Measurements from ENCODE around the gene WDR1.

The WDR1 gene

GRCh38 chr4:10056334-10057022, 60.1 kb downstream of the WDR1 start:
- no peaks in the 10 kb centered on the region for H3F3A ChIP-seq (ENCODE audit: insufficient read depth)
- H2AFZ ChIP-seq (ENCODE audit: low read depth, low read length, severe bottlenecking), result no peak overlapping the region
- H3K79me2 ChIP-seq (ENCODE audit: insufficient read depth, low read length), result no peaks in the 10 kb centered on the region
- no peak overlapping the region for H3K4me3 ChIP-seq (ENCODE audit: insufficient read depth, low read length, poor library complexity, severe bottlenecking)
- no peak for TF ChIP-seq CTCF (IDR thresholded peaks at IDR 0.05; ENCODE audit: insufficient read depth, low read length, poor library complexity, severe bottlenecking)
- H3K9me2 ChIP-seq (replicated peaks; ENCODE audit: insufficient read depth, low read length), result no peaks in the 10 kb centered on the region
- no peak overlapping the region for H3K4me2 ChIP-seq (ENCODE audit: low read depth, low read length, poor library complexity, severe bottlenecking)
- no peak overlapping the region for H3K9ac ChIP-seq (ENCODE audit: low read length)
- H3K27ac ChIP-seq (ENCODE audit: low read depth, low read length), result no peak overlapping the region
- H3K36me3 ChIP-seq (ENCODE audit: low read length), result no peaks in the 10 kb centered on the region
- no peaks in the 10 kb centered on the region for H3K27me3 ChIP-seq (ENCODE audit: low read length)
- H3K9me3 ChIP-seq (ENCODE audit: insufficient read depth, low read length), result no peaks in the 10 kb centered on the region
- H4K20me1 ChIP-seq (ENCODE audit: low read depth, low read length), result no peaks in the 10 kb centered on the region

- no peaks in the 10 kb centered on the region for H3K27me3 ChIP-seq (ENCODE audit: low read length)
- no peaks in the 10 kb centered on the region for H3K36me3 ChIP-seq (ENCODE audit: low read length)
- no peaks in the 10 kb centered on the region for H4K20me1 ChIP-seq (ENCODE audit: low read depth, low read length)
- H2AFZ ChIP-seq (ENCODE audit: low read depth, low read length, severe bottlenecking), result no peak overlapping the region
- H3K4me3 ChIP-seq (ENCODE audit: insufficient read depth, low read length, poor library complexity, severe bottlenecking), result no peak overlapping the region
- H3K9me3 ChIP-seq (ENCODE audit: insufficient read depth, low read length), result no peaks in the 10 kb centered on the region
- H3K9me2 ChIP-seq (replicated peaks; ENCODE audit: insufficient read depth, low read length), result no peaks in the 10 kb centered on the region
- H3K4me2 ChIP-seq (ENCODE audit: low read depth, low read length, poor library complexity, severe bottlenecking), result no peak overlapping the region
- no peak for TF ChIP-seq EZH2phosphoT487 (conservative IDR thresholded peaks at IDR 0.05; ENCODE audit: low read length)
- no peak for TF ChIP-seq CTCF (IDR thresholded peaks at IDR 0.05; ENCODE audit: insufficient read depth, low read length, poor library complexity, severe bottlenecking)
- no peak overlapping the region for H3K9ac ChIP-seq (ENCODE audit: low read length)
- no peak overlapping the region for H3K27ac ChIP-seq (ENCODE audit: low read depth, low read length)
- no peaks in the 10 kb centered on the region for H3K79me2 ChIP-seq (ENCODE audit: insufficient read depth, low read length)
- H3F3A ChIP-seq (ENCODE audit: insufficient read depth), result no peaks in the 10 kb centered on the region
Observed at GRCh38 chr4:10055871-10056270, 60.7 kb downstream of the WDR1 start.

- no peaks in the 10 kb centered on the region for H3K9me2 ChIP-seq (replicated peaks; ENCODE audit: insufficient read depth, low read length)
- no peaks in the 10 kb centered on the region for H3F3A ChIP-seq (ENCODE audit: insufficient read depth)
- no peak overlapping the region for H3K9ac ChIP-seq (ENCODE audit: low read length)
- TF ChIP-seq EZH2phosphoT487 (conservative IDR thresholded peaks at IDR 0.05; ENCODE audit: low read length) (no peak), CTCF (IDR thresholded peaks at IDR 0.05; ENCODE audit: insufficient read depth, low read length, poor library complexity, severe bottlenecking) (no peak)
- no peaks in the 10 kb centered on the region for H3K36me3 ChIP-seq (ENCODE audit: low read length)
- H3K79me2 ChIP-seq (ENCODE audit: insufficient read depth, low read length), result no peaks in the 10 kb centered on the region
- H3K27me3 ChIP-seq (ENCODE audit: low read length), result no peaks in the 10 kb centered on the region
- no peak overlapping the region for H3K4me2 ChIP-seq (ENCODE audit: low read depth, low read length, poor library complexity, severe bottlenecking)
- H3K4me3 ChIP-seq (ENCODE audit: insufficient read depth, low read length, poor library complexity, severe bottlenecking), result no peak overlapping the region
- no peaks in the 10 kb centered on the region for H3K9me3 ChIP-seq (ENCODE audit: insufficient read depth, low read length)
- no peak overlapping the region for H3K27ac ChIP-seq (ENCODE audit: low read depth, low read length)
- H4K20me1 ChIP-seq (ENCODE audit: low read depth, low read length), result no peaks in the 10 kb centered on the region
- H2AFZ ChIP-seq (ENCODE audit: low read depth, low read length, severe bottlenecking), result no peak overlapping the region
Observed at GRCh38 chr4:10054571-10055041, 62.0 kb downstream of the WDR1 start.

All from SU-DHL-6 (cell line).